ENCODE data around the gene RUFY3.

GRCh38 chr4:70687821-70688794, 33.7 kb upstream of the RUFY3 start, which contains the start of gene UTP3:
- peak; percentile 78 to 95 (median 92) for TF ChIP-seq CTCF (IDR thresholded peaks at IDR 0.05)
- peak; percentile 54 to 90 (median 78) for TF ChIP-seq POLR2AphosphoS5 (IDR thresholded peaks at IDR 0.05)
- TF ChIP-seq EP300 (IDR thresholded peaks at IDR 0.05) = peak in 2 of 4 donors; percentile 25 to 50
